ENCODE measurements around the gene SORBS1.
"Not testable (repeated sequence)": the region's sequence is repeated elsewhere in the genome, so short reads cannot be mapped to it uniquely, and the experiment has no call there.

DNA sequence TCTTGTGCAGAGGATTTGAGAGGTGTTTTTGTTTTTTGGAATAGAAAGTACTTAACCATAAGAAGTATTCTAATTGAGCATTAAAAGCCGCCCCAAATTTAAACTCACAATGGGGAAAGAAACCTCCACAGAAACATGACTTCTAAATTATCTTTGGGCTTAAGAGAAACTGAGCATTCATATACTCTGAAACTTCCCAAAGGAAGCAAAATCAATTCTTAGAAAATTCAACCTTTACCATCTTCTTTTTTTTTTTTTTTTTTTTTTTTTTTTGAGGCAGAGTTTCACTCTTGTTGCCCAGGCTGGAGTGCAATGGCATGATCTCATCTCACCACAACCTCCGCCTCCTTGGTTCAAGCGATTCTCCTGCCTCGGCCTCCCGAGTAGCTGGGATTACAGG, 93.5 kb downstream of the SORBS1 start:
- not testable (repeated sequence) for TF ChIP-seq EP300 (IDR thresholded peaks at IDR 0.05; ENCODE audit: low read depth); POLR2A (IDR thresholded peaks at IDR 0.05); CTCF (IDR thresholded peaks at IDR 0.05)
